Pancreas (tissue), 10 donors: ENCODE data around the gene INTS1. TPM values are rescaled to one million over a fixed set of nuclear protein-coding genes. Genes with fewer than 3 reads are reported as not detected.
"Not testable (repeated sequence)": the region's sequence is repeated elsewhere in the genome, so short reads cannot be mapped to it uniquely, and the experiment has no call there.

ENCODE experiments used
- ATAC-seq, 4 donors: fragments of 200-7000 bp; cut with Tn5 transposase; one replicate each; pipeline versions ENCODE4 v1.8.0 to v1.9.1; 2020; ENCODE audit warnings: mild to moderate bottlenecking in 4 of 4, moderate library complexity in 4 of 4
- DNase-seq, 6 donors: peaks; one replicate each; pipeline ENCODE4 v3.0.0-alpha.2; 2020
- FAIRE-seq: peaks from 2 replicates; lab custom pipeline; 2012; peaks lifted over from hg19 to GRCh38; lab: Jason Lieb, UNC
- H3K27ac ChIP-seq, 4 donors: fragments of 200-600 bp; sonication (generic); 1 replicate in 3 of 4; 2 replicates in 1 of 4; pipeline versions ENCODE4 v1.5.0 to v1.8.0; 2020
- H3K27me3 ChIP-seq, 4 donors: fragments of 200-600 bp; one replicate each; pipeline ENCODE4 v1.8.0; 2021
- H3K36me3 ChIP-seq, 3 donors: fragments of 200-600 bp; sonication (generic) in 1 of 3; one replicate each; pipeline versions ENCODE4 v1.5.0 to v1.8.0; 2020 to 2021
- H3K4me1 ChIP-seq, 3 donors: fragments of 200-600 bp; one replicate each; pipeline ENCODE4 v1.8.0; 2021
- H3K4me3 ChIP-seq, 4 donors: fragments of 200-600 bp; sonication (generic) in 2 of 4; one replicate each; pipeline versions ENCODE4 v1.5.0 to v1.8.0; 2020 to 2021
- H3K9me3 ChIP-seq, 4 donors: fragments of 200-600 bp; one replicate each; pipeline ENCODE4 v1.8.0; 2021
- CTCF ChIP-seq, 4 donors: fragments of 200-600 bp; sonication (generic) in 3 of 4; IDR thresholded peaks; one replicate each; pipeline versions ENCODE4 v1.5.0 to v1.8.0; 2021; ENCODE audit warnings: antibody characterized with exemption in 4 of 4
- WGBS, 2 donors: extraction: QIAGEN DNeasy Blood & Tissue Kit; methylation state at CpG; one replicate each; pipeline ENCODE4 v1.1.7; 2013; 5-methylcytosine and 5-hydroxymethylcytosine counted together
- intact Hi-C, 3 donors: fragments of 100-400 bp; cut with DNase I; formaldehyde crosslinking; loops; one replicate each; pipeline versions ENCODE4 v1.11.1 to v1.14.2; 2022
- polyA plus RNA-seq, 2 donors: library from polyadenylated mRNA; stranded (reverse); fragments of 200-250 nt; gene quantifications; one replicate each; pipeline ENCODE4 v1.2.3, GENCODE V29; 2013
- total RNA-seq, 6 donors: library from RNA; stranded (reverse); fragmentation: NEBNext Ultra II Directional in 4 of 6; extraction: Animal tissue kit (Norgen Biotek cat#: 25700) in 4 of 6; gene quantifications; one replicate each; pipeline versions ENCODE4 v1.2.1 to v1.2.4, GENCODE V29; 2021 to 2023
- donor health status: healthy with polysubstance abuse.
- donor health status: DM: no; HTN: no; CAD: no; lungs with moderate emphysema.
- donor health status: DM: no; HTN: no; CAD: no.
- donor health status: control.
- donor health status: control.
- donor health status: Bipolar disorder and iron deficiency.
- donor health status: DM: yes; HTN: yes; CAD: no.
- donor health status: DM: no; HTN: no; CAD: no.
- donor health status: DM: no; HTN: no; CAD: no.
- donor health status: DM: yes; HTN: yes; CAD: no.

The INTS1 gene
- total and polyA plus RNA-seq, 8 donors: 45.0 to 166 (median 62.2) TPM

- no peak for TF ChIP-seq CTCF (IDR thresholded peaks at IDR 0.05)
- no peaks in the 10 kb centered on the region for H3K27me3 ChIP-seq
- ATAC-seq: peak in 1 of 4 donors; percentile 39
- intact Hi-C loops: no loop called here
- FAIRE-seq: no peak
- H3K27ac ChIP-seq: no peak overlapping the region
- no peak for DNase-seq
- H3K4me1 ChIP-seq: no peaks in the 10 kb centered on the region
- H3K9me3 ChIP-seq: no peaks in the 10 kb centered on the region
- 81 to 83% methylated on average over 27 of the region's 27 CpGs for WGBS, 2 donors
- H3K36me3 ChIP-seq: no peaks in the 10 kb centered on the region
- no peak overlapping the region for H3K4me3 ChIP-seq
Observed at GRCh38 chr7:1520539-1521234, 16.5 kb upstream of the INTS1 start.

- DNase-seq, H3K27ac ChIP-seq, H3K4me3 ChIP-seq, FAIRE-seq, H3K27me3 ChIP-seq, H3K9me3 ChIP-seq, ATAC-seq, H3K4me1 ChIP-seq, intact Hi-C loops, H3K36me3 ChIP-seq: not testable (repeated sequence)
- WGBS, 2 donors: 91 to 94% methylated on average over 12 of the region's 12 CpGs
Observed at GRCh38 chr7:1519322-1519922, 15.2 kb upstream of the INTS1 start.

GRCh38 chr7:1516586-1517251 lies 12.5 kb upstream of the INTS1 start:
- WGBS, 2 donors: 49 to 52% methylated on average over 18 of the region's 18 CpGs
- ATAC-seq (peak in 3 of 4 donors; percentile 29 to 73 (median 44)), DNase-seq (no peak), FAIRE-seq (no peak)
- H3K27ac ChIP-seq: no peak overlapping the region
- no peaks in the 10 kb centered on the region for H3K36me3 ChIP-seq
- no peaks in the 10 kb centered on the region for H3K27me3 ChIP-seq
- H3K4me3 ChIP-seq: no peak overlapping the region
- no peaks in the 10 kb centered on the region for H3K4me1 ChIP-seq
- no peak for TF ChIP-seq CTCF (IDR thresholded peaks at IDR 0.05)
- no peaks in the 10 kb centered on the region for H3K9me3 ChIP-seq
- intact Hi-C loops: no loop called here

- not testable (repeated sequence) for FAIRE-seq, H3K27ac ChIP-seq
- WGBS, 2 donors: 81 to 84% methylated on average over 17 of the region's 17 CpGs
Observed at GRCh38 chr7:1515509-1515967, 11.3 kb upstream of the INTS1 start.

GRCh38 chr7:1514995-1515401 lies 10.8 kb upstream of the INTS1 start:
- Histone ChIP-seq H3K27ac (no peak overlapping the region), H3K27me3 (no peaks in the 10 kb centered on the region), H3K36me3 (no peaks in the 10 kb centered on the region), H3K4me1 (no peaks in the 10 kb centered on the region), H3K9me3 (no peaks in the 10 kb centered on the region), H3K4me3 (no peak overlapping the region)
- no peak for FAIRE-seq
- no peak for TF ChIP-seq CTCF (IDR thresholded peaks at IDR 0.05)
- ATAC-seq: no peak
- intact Hi-C loops: loop anchor here in 1 of 3 donors (5.0 kb wide), 1 partner anchor 42 kb away; the partner anchor contains the start of gene TMEM184A
- WGBS, 2 donors: 76% methylated on average over 4 of the region's 4 CpGs
- DNase-seq: no peak

More at GRCh38 chr7:1515509-1515967, 11.3 kb upstream of the INTS1 start:
- ATAC-seq, H3K27me3 ChIP-seq, DNase-seq, H3K4me3 ChIP-seq, H3K36me3 ChIP-seq, H3K9me3 ChIP-seq, intact Hi-C loops, H3K4me1 ChIP-seq: not testable (repeated sequence)
